HL-60 (cell line): ENCODE results near the gene VPS35L.

Source experiments
- DNase-seq, 2 experiments: peaks; one replicate each; pipeline ENCODE4 v3.0.0-alpha.2; 2010 to 2020; ENCODE audit warnings: low read depth in 1 of 2, low spot score in 1 of 2
- H3K27ac ChIP-seq: fragments of 250-450 bp; sonication (Bioruptor Pico); replicated peaks from 2 replicates; pipeline ENCODE4 v1.5.1; 2020; ENCODE audit warnings: mild to moderate bottlenecking, moderate library complexity
- H3K27me3 ChIP-seq: fragments of 250-450 bp; sonication (Bioruptor Pico); 2 replicates; pipeline ENCODE4 v1.5.1; 2021; ENCODE audit warnings: mild to moderate bottlenecking, moderate library complexity; ENCODE audit not compliant: insufficient read depth, poor library complexity, severe bottlenecking
- H3K4me3 ChIP-seq: replicated peaks from 2 replicates; pipeline ENCODE4 v1.5.1; 2011; ENCODE audit warnings: mild to moderate bottlenecking, control low read depth, low read length; ENCODE audit not compliant: insufficient read depth
- CTCF ChIP-seq: IDR thresholded peaks from one replicate; pipeline ENCODE4 v1.5.1; 2011; ENCODE audit warnings: low read length, control low read depth, inconsistent platforms; ENCODE audit not compliant: insufficient read depth
- GABPA ChIP-seq: IDR thresholded peaks from 2 replicates; pipeline ENCODE4 v1.6.1; 2012; ENCODE audit warnings: low read depth
- POLR2AphosphoS5 ChIP-seq: IDR thresholded peaks from 2 replicates; pipeline ENCODE4 v1.6.1; 2012; ENCODE audit warnings: low read depth
- REST ChIP-seq: IDR thresholded peaks from 2 replicates; pipeline ENCODE4 v1.6.1; 2012; ENCODE audit warnings: low read depth; ENCODE audit not compliant: insufficient replicate concordance
- SPI1 ChIP-seq: IDR thresholded peaks from 2 replicates; pipeline ENCODE4 v1.6.1; 2012; ENCODE audit warnings: low read depth, mild to moderate bottlenecking, borderline replicate concordance

The VPS35L gene

GRCh38 chr16:19710191-19710908 lies 154.8 kb downstream of the VPS35L start:
- TF ChIP-seq POLR2AphosphoS5 = no peak
- no peak for TF ChIP-seq CTCF
- no peak for DNase-seq
- no peak overlapping the region for H3K27ac ChIP-seq
- no peaks in the 10 kb centered on the region for H3K27me3 ChIP-seq
- no peak overlapping the region for H3K4me3 ChIP-seq

GRCh38 chr16:19710991-19711545 lies 155.6 kb downstream of the VPS35L start:
- H3K4me3 ChIP-seq = no peak overlapping the region
- no peak for DNase-seq
- TF ChIP-seq CTCF = no peak
- H3K27me3 ChIP-seq = no peaks in the 10 kb centered on the region
- no peak overlapping the region for H3K27ac ChIP-seq

GRCh38 chr16:19711643-19712042 lies 156.1 kb downstream of the VPS35L start:
- H3K27ac ChIP-seq = no peak overlapping the region
- no peaks in the 10 kb centered on the region for H3K27me3 ChIP-seq
- DNase-seq = no peak
- TF ChIP-seq POLR2AphosphoS5 (no peak), GABPA (no peak), CTCF (no peak), SPI1 (no peak), REST (no peak)
- H3K4me3 ChIP-seq = no peak overlapping the region

- TF ChIP-seq REST (no peak), CTCF (no peak), POLR2AphosphoS5 (no peak), GABPA (no peak), SPI1 (no peak)
- no peak overlapping the region for H3K4me3 ChIP-seq
- no peaks in the 10 kb centered on the region for H3K27me3 ChIP-seq
- no peak for DNase-seq
- H3K27ac ChIP-seq = no peak overlapping the region
Measured at GRCh38 chr16:19712418-19713058, 157.0 kb downstream of the VPS35L start.
